Mesendoderm (in vitro differentiated cells): ENCODE data around the gene GFM1.

Experiments used
- DNase-seq: peaks from one replicate; pipeline ENCODE4 v3.0.0; 2013
- H2AK5ac ChIP-seq: 2 replicates; pipeline ENCODE4 v1.6.1; 2013; ENCODE audit warnings: low read length, inconsistent platforms
- H2BK120ac ChIP-seq: 2 replicates; pipeline ENCODE4 v1.6.1; 2013; ENCODE audit warnings: low read depth, mild to moderate bottlenecking, low read length, moderate library complexity, mixed read lengths
- H2BK15ac ChIP-seq: replicated peaks from 2 replicates; pipeline ENCODE4 v1.6.1; 2013; ENCODE audit warnings: low read depth, mild to moderate bottlenecking, moderate library complexity
- H2BK5ac ChIP-seq: 2 replicates; pipeline ENCODE4 v1.6.1; 2013; ENCODE audit warnings: low read length, inconsistent platforms
- H3K18ac ChIP-seq: 2 replicates; pipeline ENCODE4 v1.6.1; 2013; ENCODE audit warnings: mild to moderate bottlenecking, low read length, mixed read lengths
- H3K23ac ChIP-seq: one replicate; pipeline ENCODE4 v1.6.1; 2013; ENCODE audit warnings: low read length
- H3K27ac ChIP-seq: 2 replicates; pipeline ENCODE4 v1.5.1; 2013; ENCODE audit warnings: low read depth, mild to moderate bottlenecking, inconsistent platforms, low read length, moderate library complexity
- H3K27me3 ChIP-seq: 2 replicates; pipeline ENCODE4 v1.6.1; 2013; ENCODE audit warnings: low read length, control low read depth, mild to moderate bottlenecking, inconsistent platforms; ENCODE audit not compliant: insufficient read depth, poor library complexity
- H3K36me3 ChIP-seq: 2 replicates; pipeline ENCODE4 v1.6.1; 2013; ENCODE audit warnings: low read length, inconsistent platforms; ENCODE audit not compliant: control insufficient read depth, insufficient read depth
- H3K4ac ChIP-seq: one replicate; pipeline ENCODE4 v1.6.1; 2013; ENCODE audit warnings: low read depth, mild to moderate bottlenecking, low read length, moderate library complexity
- H3K4me1 ChIP-seq: 2 replicates; pipeline ENCODE4 v1.6.1; 2013; ENCODE audit warnings: low read depth, low read length, inconsistent platforms; ENCODE audit not compliant: control insufficient read depth
- H3K4me2 ChIP-seq: 2 replicates; pipeline ENCODE4 v1.6.1; 2013; ENCODE audit warnings: low read length
- H3K4me3 ChIP-seq: 2 replicates; pipeline ENCODE4 v1.5.1; 2013; ENCODE audit warnings: mild to moderate bottlenecking, low read length
- H3K56ac ChIP-seq: one replicate; pipeline ENCODE4 v1.6.1; 2013; ENCODE audit warnings: low read length
- H3K79me1 ChIP-seq: 2 replicates; pipeline ENCODE4 v1.6.1; 2013; ENCODE audit warnings: low read length, inconsistent platforms
- H3K79me2 ChIP-seq: 2 replicates; pipeline ENCODE4 v1.6.1; 2013; ENCODE audit warnings: mild to moderate bottlenecking, low read length; ENCODE audit not compliant: control insufficient read depth, insufficient read depth
- H3K9ac ChIP-seq: 2 replicates; pipeline ENCODE4 v1.6.1; 2013; ENCODE audit warnings: low read length, inconsistent platforms
- H4K5ac ChIP-seq: one replicate; pipeline ENCODE4 v1.6.1; 2013; ENCODE audit warnings: low read length
- H4K8ac ChIP-seq: one replicate; pipeline ENCODE4 v1.6.1; 2013; ENCODE audit warnings: low read depth, mild to moderate bottlenecking, control low read depth, low read length, moderate library complexity
- WGBS: extraction: QIAGEN DNeasy Blood & Tissue Kit; methylation state at CpG from one replicate; pipeline ENCODE4 v1.1.7; 2013; ENCODE audit warnings: low lambda C conversion rate, missing lambda C conversion rate; ENCODE audit not compliant: insufficient coverage; ENCODE audit errors: extremely low coverage; 5-methylcytosine and 5-hydroxymethylcytosine counted together

GFM1 gene

GRCh38 chr3:158666416-158666815 is 22.1 kb downstream of the GFM1 start:
- Histone ChIP-seq H3K56ac (no peak overlapping the region), H3K4ac (no peak overlapping the region), H3K9ac (no peak overlapping the region), H3K79me2 (no peaks in the 10 kb centered on the region), H3K27ac (no peak overlapping the region), H4K5ac (no peak overlapping the region), H3K79me1 (no peaks in the 10 kb centered on the region), H3K4me2 (no peak overlapping the region), H2BK15ac (no peak overlapping the region), H3K36me3 (peaks cover 1% of the 10 kb centered on the region), H4K8ac (no peak overlapping the region), H3K23ac (no peak overlapping the region), H2AK5ac (no peak overlapping the region), H3K4me3 (no peak overlapping the region), H2BK5ac (no peak overlapping the region), H3K18ac (no peak overlapping the region), H3K27me3 (no peaks in the 10 kb centered on the region), H3K4me1 (no peaks in the 10 kb centered on the region), H2BK120ac (no peak overlapping the region)
- no peak for DNase-seq
- 100% methylated on average over 1 of the region's 3 CpGs for WGBS

GRCh38 chr3:158668506-158668905 is 24.2 kb downstream of the GFM1 start:
- H2BK5ac ChIP-seq, result no peak overlapping the region
- H2BK15ac ChIP-seq, result no peak overlapping the region
- H3K4me3 ChIP-seq, result no peak overlapping the region
- no peak overlapping the region for H3K56ac ChIP-seq
- no peak overlapping the region for H3K9ac ChIP-seq
- H3K4me1 ChIP-seq, result peaks cover 2% of the 10 kb centered on the region
- DNase-seq, result no peak
- no CpG with 5 or more reads among the region's 2 CpGs for WGBS
- peaks cover 1% of the 10 kb centered on the region for H3K36me3 ChIP-seq
- no peaks in the 10 kb centered on the region for H3K79me1 ChIP-seq
- no peak overlapping the region for H4K8ac ChIP-seq
- H2BK120ac ChIP-seq, result no peak overlapping the region
- no peak overlapping the region for H4K5ac ChIP-seq
- no peaks in the 10 kb centered on the region for H3K27me3 ChIP-seq
- no peak overlapping the region for H3K23ac ChIP-seq
- H3K4me2 ChIP-seq, result no peak overlapping the region
- no peak overlapping the region for H3K27ac ChIP-seq
- H2AK5ac ChIP-seq, result no peak overlapping the region
- H3K4ac ChIP-seq, result no peak overlapping the region
- no peaks in the 10 kb centered on the region for H3K79me2 ChIP-seq
- no peak overlapping the region for H3K18ac ChIP-seq

GRCh38 chr3:158671821-158672214 is 27.5 kb downstream of the GFM1 start:
- Histone ChIP-seq H3K4me2 (peak overlapping the region; percentile 66), H3K9ac (peak overlapping the region; percentile 80), H3K4me3 (peak overlapping the region; percentile 46), H3K27ac (no peak overlapping the region), H4K8ac (no peak overlapping the region), H3K18ac (no peak overlapping the region), H2AK5ac (no peak overlapping the region), H3K56ac (peak overlapping the region; percentile 86), H3K23ac (no peak overlapping the region), H4K5ac (no peak overlapping the region), H3K4ac (no peak overlapping the region), H3K4me1 (peaks cover 2% of the 10 kb centered on the region), H2BK5ac (no peak overlapping the region), H2BK120ac (no peak overlapping the region), H2BK15ac (no peak overlapping the region), H3K36me3 (peaks cover 1% of the 10 kb centered on the region), H3K27me3 (no peaks in the 10 kb centered on the region), H3K79me1 (no peaks in the 10 kb centered on the region), H3K79me2 (no peaks in the 10 kb centered on the region)
- WGBS, result no CpG with 5 or more reads among the region's 6 CpGs
- DNase-seq, result no peak

GRCh38 chr3:158672215-158673176 is 28.2 kb downstream of the GFM1 start, which contains the start of gene LXN:
Gene LXN, minus strand, starts transcription at chr3:158672648. Its CDS starts 170 bp downstream, at chr3:158672478.
- Histone ChIP-seq H2AK5ac (no peak within 1 kb of the TSS), H3K27ac (no peak within 1 kb of the TSS)
- WGBS, result no CpG with 5 or more reads among the region's 30 CpGs

GRCh38 chr3:158678687-158679086 is 34.4 kb downstream of the GFM1 start:
- Histone ChIP-seq H3K56ac (no peak overlapping the region), H3K4me3 (no peak overlapping the region), H3K27ac (no peak overlapping the region), H4K5ac (no peak overlapping the region), H3K23ac (no peak overlapping the region), H3K4me2 (no peak overlapping the region), H3K4me1 (no peaks in the 10 kb centered on the region), H3K79me1 (no peaks in the 10 kb centered on the region), H2BK120ac (no peak overlapping the region), H3K9ac (no peak overlapping the region), H3K4ac (no peak overlapping the region), H3K27me3 (no peaks in the 10 kb centered on the region), H2BK5ac (no peak overlapping the region), H2AK5ac (no peak overlapping the region), H2BK15ac (no peak overlapping the region), H3K36me3 (no peaks in the 10 kb centered on the region), H3K18ac (no peak overlapping the region), H4K8ac (no peak overlapping the region), H3K79me2 (no peaks in the 10 kb centered on the region)
- no peak for DNase-seq
- no CpG with 5 or more reads among the region's 2 CpGs for WGBS

More at GRCh38 chr3:158672215-158673176, 28.2 kb downstream of the GFM1 start, which contains the start of gene LXN:
- no peak within 1 kb of the TSS for H2BK120ac ChIP-seq
- H3K4me1 ChIP-seq, result peaks cover 2% of the 10 kb centered on the region
- no peaks in the 10 kb centered on the region for H3K79me2 ChIP-seq
- H2BK5ac ChIP-seq, result no peak within 1 kb of the TSS
- peaks cover 1% of the 10 kb centered on the region for H3K36me3 ChIP-seq
- no peak within 1 kb of the TSS for H3K18ac ChIP-seq
- H3K27me3 ChIP-seq, result no peaks in the 10 kb centered on the region
- peak within 1 kb of the TSS; percentile 86 for H3K56ac ChIP-seq
- H3K4me2 ChIP-seq, result peak within 1 kb of the TSS; percentile 66
- H4K5ac ChIP-seq, result no peak within 1 kb of the TSS
- H3K4ac ChIP-seq, result no peak within 1 kb of the TSS
- peak within 1 kb of the TSS; percentile 46 for H3K4me3 ChIP-seq
- H3K79me1 ChIP-seq, result no peaks in the 10 kb centered on the region
- peak within 1 kb of the TSS; percentile 80 for H3K9ac ChIP-seq
- no peak within 1 kb of the TSS for H3K23ac ChIP-seq
- H4K8ac ChIP-seq, result no peak within 1 kb of the TSS
- no peak within 1 kb of the TSS for H2BK15ac ChIP-seq
- DNase-seq, result peak; percentile 97
